GM15510 (cell line): ENCODE results near the gene SLC25A19.

Experiments used
- POLR2A ChIP-seq: IDR thresholded peaks from 3 replicates; pipeline ENCODE4 v1.6.1; 2011; ENCODE audit warnings: borderline replicate concordance; ENCODE audit not compliant: insufficient read length; ENCODE audit errors: extremely low read depth

The SLC25A19 gene

DNA sequence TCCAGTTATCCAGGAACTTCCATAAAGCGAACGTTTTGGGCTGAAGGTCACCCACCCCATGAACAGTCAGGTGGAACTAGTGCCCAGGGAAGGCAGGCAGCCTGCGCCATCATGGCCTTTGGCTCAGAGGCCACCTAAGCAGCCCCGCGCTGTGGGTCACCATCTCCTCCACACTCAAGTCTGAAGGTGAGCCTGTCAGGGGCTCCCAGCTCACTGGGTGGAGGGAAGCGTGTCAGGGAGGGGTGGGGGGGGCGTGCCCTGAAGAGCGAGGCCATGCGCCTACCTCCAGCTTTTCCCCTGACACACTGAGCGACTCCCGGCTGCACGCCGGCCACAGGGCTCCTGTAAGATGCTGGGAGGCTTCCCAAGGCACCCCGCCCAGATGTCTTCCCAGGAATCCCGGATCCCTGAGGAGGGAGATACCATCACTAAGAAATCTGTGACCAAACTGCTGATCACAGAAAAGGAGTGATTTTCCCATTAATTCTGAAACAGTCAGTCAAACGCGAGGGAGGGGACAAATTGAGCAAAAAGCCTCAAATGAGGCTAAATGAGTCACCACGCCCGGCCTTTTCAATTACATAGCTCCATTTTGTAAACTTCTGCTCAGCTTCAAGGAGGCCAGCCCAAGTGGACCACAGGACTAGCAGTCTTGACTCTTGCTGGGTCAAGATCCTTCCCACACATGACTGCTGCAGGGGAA lies 26.5 kb upstream of the SLC25A19 start:
- TF ChIP-seq POLR2A, result no peak

DNA sequence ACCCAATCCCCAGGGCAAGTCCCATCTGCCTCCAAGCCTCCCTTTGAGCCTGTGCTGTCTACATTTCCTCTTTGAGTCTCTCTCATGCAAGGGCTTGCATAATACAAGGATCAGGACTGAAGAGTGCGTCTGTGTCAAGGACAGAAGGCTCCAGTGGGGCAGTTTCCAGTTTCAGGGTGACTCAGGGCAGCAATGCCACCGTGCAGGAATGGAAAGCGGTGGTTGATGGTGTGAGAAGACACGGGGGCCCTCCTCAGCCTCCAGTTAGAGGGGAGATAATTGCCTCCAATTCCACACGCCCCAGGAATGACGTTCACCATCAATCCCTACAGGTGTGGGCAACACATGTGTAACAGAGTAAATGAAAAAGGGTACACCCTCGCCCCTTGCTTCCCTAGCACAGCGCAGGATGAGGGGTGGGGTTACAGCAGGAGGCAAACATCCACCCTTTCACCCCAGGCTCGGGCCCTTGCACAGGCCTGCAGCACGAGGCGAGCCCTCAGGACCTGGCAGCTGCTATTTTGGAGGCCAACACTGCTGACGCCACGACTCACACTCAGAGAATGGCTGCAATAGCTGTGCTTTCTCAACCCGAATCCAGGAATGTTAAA lies 24.8 kb upstream of the SLC25A19 start:
- TF ChIP-seq POLR2A, result no peak

DNA sequence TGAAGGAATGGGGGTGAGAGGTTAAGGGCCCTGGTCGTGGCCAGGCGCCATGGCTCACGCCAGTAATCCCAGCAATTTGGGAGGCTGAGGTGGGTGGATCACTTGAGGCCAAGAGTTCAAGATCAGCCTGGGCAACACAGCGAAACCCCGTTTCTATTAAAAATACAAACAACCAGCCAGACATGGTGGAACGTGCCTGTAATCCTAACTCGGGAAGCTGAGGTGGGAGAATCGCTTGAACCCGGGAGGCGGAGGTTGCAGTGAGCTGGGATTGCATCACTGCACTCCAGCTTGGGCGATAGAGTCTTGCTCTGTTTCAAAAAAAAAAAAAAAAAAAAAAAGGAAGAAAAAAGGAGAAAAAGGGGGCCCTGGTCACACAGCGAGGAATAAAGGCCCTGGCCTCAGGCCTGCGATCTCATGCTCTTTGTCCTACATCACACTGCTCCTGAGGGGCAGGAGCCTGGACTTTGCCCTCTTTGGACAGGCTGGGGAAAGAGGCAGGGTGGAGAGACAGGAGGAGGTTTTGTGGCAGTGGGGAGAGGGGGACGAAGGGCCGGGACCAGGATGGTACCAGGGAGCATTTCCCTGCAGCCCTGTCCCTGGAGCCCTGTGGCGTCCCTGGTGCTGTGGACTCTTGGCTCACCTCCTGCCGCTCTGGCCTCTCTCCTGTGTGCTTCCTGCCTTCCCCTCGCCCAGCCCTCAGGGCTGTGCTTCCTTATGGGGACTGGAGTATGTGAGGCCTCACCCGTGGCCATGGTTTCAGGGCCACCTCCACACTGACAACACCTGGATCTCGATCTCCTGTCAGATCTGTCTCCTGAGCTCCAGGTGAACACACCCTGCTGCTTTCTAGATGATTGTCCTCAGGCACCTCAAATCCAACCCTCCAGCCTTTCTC lies 19.7 kb upstream of the SLC25A19 start:
- TF ChIP-seq POLR2A, result no peak

DNA sequence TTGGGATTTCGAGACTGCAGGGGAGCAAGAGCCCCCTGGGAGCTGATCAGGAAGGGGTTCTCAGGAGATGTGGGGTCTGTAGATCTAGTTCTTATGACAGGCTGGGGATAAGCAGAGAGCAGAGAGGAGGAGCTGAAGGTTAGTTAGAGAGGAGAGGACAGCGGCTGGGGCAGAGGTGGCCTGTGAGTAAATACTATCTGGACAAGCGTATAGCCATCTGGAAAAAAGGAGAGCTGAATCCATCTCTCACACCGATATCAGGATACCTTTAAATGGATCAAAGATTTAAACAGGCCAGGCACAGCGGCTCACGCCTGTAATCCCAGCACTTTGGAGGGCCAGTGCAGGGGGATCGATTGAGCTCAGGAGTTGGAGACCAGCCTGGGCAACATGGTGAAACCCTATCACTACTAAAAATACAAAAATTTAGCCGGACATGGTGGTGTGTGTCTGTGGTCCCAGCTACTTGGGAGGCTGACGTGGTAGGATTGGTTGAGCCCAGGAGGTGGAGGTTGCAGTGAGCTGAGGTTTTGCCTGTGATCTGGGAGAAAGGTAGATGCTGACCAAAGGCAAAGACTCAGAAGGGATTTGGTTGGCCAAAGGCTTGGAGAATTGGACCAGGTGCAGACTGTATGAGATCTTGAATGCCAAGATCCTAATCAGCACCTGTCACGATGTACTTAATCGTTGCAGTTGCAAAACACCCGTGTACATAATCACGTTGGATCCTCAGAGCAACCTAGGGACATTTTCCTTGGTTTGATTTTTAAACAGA lies 18.9 kb upstream of the SLC25A19 start:
- TF ChIP-seq POLR2A, result no peak

DNA sequence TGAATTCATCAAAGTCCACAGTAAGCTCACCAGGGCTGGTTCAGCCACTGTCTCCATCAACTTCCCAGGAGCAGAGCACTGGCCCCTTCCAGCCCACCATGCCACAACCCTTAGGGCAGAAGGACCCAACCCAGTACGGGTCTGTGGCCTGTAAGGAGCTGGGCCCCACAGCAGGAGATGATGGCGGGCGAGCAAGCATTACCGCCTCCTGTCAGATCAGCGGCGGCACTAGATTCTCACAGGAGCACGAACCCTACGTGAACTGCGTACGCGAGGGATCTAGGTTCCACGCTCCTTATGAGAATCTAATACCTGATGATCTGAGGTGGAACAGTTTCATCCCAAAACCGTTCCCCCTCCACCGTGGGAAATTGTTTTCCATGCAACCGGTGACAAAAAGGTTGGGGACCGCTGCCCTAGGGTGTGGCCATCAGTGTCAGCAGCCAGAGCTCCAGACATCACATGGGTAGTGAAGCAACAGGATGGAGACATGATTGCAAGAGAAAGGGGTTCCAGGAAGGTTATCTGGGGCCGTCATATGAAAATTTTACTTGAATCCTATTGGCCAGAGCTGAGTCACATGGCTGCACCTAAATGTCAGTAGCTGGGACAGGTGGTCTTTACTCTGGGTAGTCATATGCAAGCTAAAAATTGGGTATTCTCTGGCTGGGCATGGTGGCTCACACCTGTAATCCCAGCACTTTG lies 12.4 kb upstream of the SLC25A19 start:
- no peak for TF ChIP-seq POLR2A

DNA sequence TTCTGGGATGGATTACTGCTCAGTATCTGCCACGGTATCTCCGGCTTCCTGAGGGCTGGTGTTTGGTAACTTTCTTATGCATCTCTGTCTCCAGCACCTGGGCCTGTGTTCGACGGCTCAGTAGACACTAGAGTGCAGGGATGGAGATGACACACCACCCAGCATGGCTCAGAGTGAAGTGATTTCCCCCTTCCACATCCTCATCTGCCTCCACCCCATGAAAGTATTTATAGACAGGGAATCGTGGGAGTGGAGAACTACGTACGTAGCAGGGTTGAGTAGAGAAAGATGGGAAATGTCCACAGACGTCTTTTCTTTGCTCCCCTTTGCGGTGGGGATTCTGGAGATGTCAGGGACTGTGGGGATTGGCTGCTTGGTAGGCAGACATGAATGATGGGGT lies 11.8 kb upstream of the SLC25A19 start:
- TF ChIP-seq POLR2A, result no peak

DNA sequence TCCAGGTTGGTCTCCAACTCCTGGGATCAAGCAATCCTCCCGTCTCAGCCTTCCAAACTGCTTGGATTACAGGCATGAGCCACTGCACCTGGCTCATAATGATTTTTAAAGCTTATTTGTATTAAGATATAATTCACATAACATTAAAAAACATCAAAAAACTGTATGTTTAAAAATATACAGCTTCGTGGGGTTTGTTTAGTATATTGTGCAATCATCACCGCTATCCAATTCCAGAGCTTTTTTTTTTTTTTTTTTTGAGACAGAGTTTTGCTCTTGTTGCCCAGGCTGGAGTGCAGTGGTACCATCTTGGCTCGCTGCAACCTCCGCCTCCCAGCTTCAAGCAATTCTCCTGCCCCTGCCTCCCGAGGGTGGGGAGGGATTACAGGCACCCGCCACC lies 11.0 kb upstream of the SLC25A19 start:
- no peak for TF ChIP-seq POLR2A

DNA sequence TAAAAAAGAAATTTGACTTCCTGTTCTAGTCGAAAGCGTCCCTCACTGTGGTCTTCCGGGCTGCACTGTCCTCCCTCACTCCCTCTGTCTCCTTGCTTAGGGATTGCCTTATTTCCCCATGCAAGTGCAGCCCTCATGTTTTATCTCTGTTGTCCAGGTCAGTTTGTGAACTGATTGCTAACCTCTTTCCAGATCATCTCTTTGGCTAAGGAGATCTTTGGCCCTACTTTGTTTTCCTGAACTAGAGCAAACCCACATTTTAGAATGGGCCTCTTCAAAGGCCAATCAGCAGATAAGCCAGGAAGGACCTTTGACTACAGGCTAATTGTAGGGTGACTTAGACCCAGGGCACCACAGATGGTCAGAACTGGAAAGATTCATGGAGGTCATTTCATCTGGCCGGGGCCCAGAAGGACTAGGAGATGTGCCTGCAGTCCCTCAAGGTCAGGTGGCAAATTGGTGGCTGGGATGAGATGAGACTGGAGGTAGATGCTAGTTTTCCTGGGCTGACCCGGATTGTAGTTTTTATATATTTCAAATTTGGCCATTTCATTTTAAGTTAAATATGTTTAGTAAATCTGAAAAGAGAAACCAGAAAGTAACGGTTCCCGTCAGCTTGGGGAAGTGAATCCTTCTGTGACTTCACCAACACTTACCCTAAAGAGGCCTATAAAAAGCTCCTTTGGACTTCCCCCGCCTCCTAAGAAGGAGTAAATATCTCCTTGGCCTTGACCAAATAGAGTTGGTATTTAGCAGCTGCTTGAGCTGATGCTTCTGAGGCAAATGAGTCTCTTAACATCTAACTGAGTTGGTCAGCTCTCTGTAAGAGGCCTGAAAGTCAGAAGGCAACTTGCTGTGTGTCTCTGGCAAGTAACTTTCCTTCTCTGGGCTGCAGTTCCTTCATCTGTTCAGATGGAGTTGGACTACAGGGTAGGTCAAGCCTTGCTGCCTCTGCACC lies 6.2 kb upstream of the SLC25A19 start:
- TF ChIP-seq POLR2A, result peak; percentile 59

DNA sequence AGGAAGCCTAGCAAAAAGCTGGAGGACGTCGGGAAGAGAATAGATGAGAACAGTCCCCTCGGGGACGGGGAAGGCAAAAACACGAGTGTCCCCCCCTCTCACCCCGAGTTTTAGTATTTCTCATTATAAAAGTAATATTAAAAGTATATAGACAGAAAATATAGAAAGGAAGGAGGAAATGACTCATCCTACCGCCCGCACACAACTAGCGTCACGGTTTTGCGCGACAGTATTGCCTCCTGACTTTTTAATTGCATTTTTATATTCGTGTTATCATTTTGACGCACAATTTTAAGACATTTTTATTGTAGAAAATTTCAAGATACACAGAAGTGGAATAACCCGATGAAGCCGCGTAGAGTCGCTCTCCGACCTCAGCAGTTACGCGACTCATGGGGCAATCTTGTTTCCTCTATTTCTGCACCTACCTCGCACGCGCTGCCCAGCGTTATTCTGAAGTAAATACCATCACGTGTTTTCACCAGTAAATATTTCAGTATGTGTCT lies 652 bp upstream of the SLC25A19 start:
- no peak for TF ChIP-seq POLR2A

DNA sequence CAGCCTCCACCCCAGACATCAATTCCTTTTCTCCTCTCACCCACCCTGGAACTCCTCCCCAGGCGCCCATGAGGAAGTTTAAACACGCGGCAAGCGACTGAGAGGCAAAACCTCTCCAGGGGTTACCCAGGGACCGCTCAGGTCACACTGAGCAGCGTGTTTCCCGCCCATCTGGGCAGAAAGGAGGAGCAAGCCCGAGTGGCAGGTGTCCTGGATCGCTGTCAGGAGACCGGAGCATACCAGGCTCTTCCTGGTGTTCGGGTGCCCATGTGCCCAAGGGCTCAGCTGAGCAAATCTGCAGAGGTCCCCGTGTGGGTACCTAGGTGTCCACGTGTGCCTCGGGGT lies 491 bp downstream of the SLC25A19 start:
- no peak for TF ChIP-seq POLR2A

DNA sequence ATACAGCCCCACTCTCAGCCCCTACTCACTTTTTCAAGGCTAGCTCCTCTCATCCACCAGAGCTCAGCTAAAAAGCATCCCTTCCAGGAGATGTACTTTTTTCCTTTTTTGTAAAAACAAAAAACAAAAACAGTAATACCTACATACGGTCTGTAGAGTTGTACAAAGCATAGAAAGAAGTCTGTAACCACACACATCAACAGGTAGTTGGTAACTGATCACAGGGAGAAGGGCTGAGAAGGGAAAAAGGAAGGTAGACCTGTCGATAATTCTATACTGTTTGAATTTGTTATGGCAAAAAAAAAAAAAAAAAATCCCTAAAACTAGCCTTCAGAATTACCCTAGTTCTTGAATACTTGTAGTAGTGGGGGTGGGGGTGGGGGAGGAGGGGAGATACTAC lies 874 bp downstream of the SLC25A19 start:
- no peak for TF ChIP-seq POLR2A

DNA sequence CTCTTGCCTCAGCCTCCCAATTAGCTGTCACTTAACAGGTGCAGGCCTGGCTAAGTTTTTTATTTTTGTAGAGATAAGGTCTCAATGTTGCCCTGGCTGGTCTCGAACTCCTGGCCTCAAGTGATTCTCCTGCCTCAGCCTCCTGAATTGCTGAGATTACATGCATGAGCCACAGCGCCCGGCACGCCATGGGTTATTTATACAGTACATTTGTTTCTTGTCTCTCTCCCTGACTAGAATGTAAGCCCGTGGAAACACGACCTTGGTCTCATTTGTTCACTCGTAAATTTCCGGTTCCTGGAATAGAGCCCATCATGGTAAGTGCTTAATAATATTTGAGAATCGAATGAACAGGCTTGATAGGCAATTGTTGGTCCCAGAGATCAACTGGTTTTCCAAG lies 2.0 kb downstream of the SLC25A19 start:
- TF ChIP-seq POLR2A, result no peak

DNA sequence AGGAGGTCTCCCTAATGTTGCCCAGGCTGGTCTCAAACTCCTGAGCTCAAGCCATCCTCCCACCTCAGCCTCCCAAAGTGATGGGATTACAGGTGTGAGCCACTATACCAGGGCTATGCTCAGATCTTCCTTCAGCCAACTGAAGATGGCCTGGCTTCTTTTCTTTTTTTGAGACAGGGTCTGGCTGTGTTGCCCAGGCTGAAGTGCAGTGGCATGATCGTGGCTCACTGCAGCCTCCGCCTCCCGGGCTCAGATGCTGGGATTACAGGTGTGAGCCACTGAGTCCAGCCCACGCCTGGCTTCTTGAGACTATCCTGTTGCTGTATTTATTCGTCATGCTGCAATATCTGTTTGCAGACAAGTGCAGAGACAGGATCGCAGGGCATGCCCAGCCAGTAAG lies 4.1 kb downstream of the SLC25A19 start:
- TF ChIP-seq POLR2A, result no peak

DNA sequence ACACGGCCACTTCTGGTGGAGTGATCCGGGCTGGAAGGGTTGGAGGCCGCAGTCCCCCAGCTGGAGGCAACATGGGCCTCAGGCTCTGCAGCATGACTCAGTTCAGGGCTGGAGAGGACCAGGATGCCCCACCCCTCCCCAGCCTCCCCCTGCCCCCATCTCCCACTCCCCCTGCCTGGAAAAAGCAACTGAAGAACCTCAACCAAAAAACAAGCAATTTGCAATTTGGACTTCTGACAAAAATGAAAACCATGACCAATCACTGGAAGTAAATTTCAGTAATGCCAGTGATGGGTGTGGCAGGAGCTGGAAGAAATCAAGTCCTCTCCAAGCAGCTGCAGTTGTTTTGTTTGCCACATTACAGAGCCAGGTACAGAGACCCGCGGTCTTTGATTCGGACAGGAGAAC lies 11.6 kb downstream of the SLC25A19 start:
- no peak for TF ChIP-seq POLR2A
